HCT116 (cell line): ENCODE measurements around the gene PDILT. TPM values are rescaled to one million over a fixed set of nuclear protein-coding genes. Genes with fewer than 3 reads are reported as not detected.

Experiments
- ATAC-seq: fragments of 200-7000 bp; cut with Tn5 transposase; 2 replicates; pipeline ENCODE4 v1.9.1; 2020; ENCODE audit warnings: mild to moderate bottlenecking, moderate library complexity
- BruUV-seq: library from RNA; stranded (reverse); fragments of 400-500 nt; replicated peaks from 2 replicates; lab custom pipeline; 2021; lab: Mats Ljungman, UMichigan
- CTCF ChIA-PET: fragments of 300-600 bp; sonication (Branson Sonifier 250); formaldehyde crosslinking; loops from one replicate; lab custom pipeline; 2021; ENCODE audit warnings: antibody characterized with exemption; lab: Charles Lee
- POLR2A ChIA-PET: fragments of 300-600, 350-600 bp; sonication (Branson Sonifier 250); formaldehyde crosslinking; loops from one replicate; lab custom pipeline; 2021; ENCODE audit warnings: antibody characterized with exemption; lab: Charles Lee
- RAD21 ChIA-PET, 2 experiments: fragments of 300-600 bp; sonication (Branson Sonifier 250); formaldehyde crosslinking; loops; one replicate each; lab custom pipeline; 2023; ENCODE audit warnings: low total read pairs in 2 of 2; ENCODE audit not compliant: uncharacterized antibody in 2 of 2, unreplicated experiment in 2 of 2, low non-redundant PET in 1 of 2; lab: Charles Lee
- DNase-seq: peaks from one replicate; pipeline ENCODE4 v3.0.0-alpha.2; 2010; ENCODE audit warnings: low read depth, low spot score
- H2AFZ ChIP-seq: fragments of 200-600 bp; shearing (Covaris generic), sonication (generic); 2 replicates; pipeline ENCODE4 v1.6.1; 2017; ENCODE audit warnings: low read depth, mixed run types, mixed read lengths, antibody characterized with exemption, low read length; ENCODE audit not compliant: poor library complexity, severe bottlenecking
- H3K27ac ChIP-seq: 2 replicates; pipeline ENCODE4 v1.5.1; 2012; ENCODE audit warnings: low read depth, low read length
- H3K27me3 ChIP-seq: fragments of 200-600 bp; sonication (generic); 2 replicates; pipeline ENCODE4 v1.6.1; 2016; ENCODE audit warnings: mixed run types, low read length, mixed read lengths; ENCODE audit not compliant: insufficient read depth
- H3K36me3 ChIP-seq, 2 experiments: fragments of 200-500 bp in 1 of 2; fragments of 200-600 bp in 1 of 2; sonication (Bioruptor generic) in 1 of 2; sonication (generic) in 1 of 2; 2 replicates each; pipeline versions ENCODE4 v1.5.1 to v1.6.1; 2014 to 2016; ENCODE audit warnings: low read length in 2 of 2, inconsistent platforms in 1 of 2, mixed read lengths in 1 of 2, mixed run types in 1 of 2; ENCODE audit not compliant: insufficient read depth in 2 of 2, control insufficient read depth in 1 of 2
- H3K4me1 ChIP-seq, 2 experiments: fragments of 200-600 bp in 1 of 2; sonication (generic) in 1 of 2; 2 replicates each; pipeline versions ENCODE4 v1.5.1 to v1.6.1; 2012 to 2017; ENCODE audit warnings: low read length in 2 of 2, inconsistent platforms in 1 of 2, mild to moderate bottlenecking in 1 of 2, mixed read lengths in 1 of 2, mixed run types in 1 of 2, moderate library complexity in 1 of 2; ENCODE audit not compliant: insufficient read depth in 2 of 2, control insufficient read depth in 1 of 2
- H3K4me2 ChIP-seq: fragments of 200-600 bp; sonication (generic); 2 replicates; pipeline ENCODE4 v1.6.1; 2017; ENCODE audit warnings: mixed run types, low read length, mixed read lengths
- H3K4me3 ChIP-seq, 2 experiments: fragments of 200-600 bp in 1 of 2; sonication (generic) in 1 of 2; replicated peaks in 1 of 2; 2 replicates each; pipeline ENCODE4 v1.5.1; 2011 to 2016; ENCODE audit warnings: low read length in 2 of 2, control low read depth in 1 of 2, low read depth in 1 of 2, mild to moderate bottlenecking in 1 of 2, mixed read lengths in 1 of 2, mixed run types in 1 of 2
- H3K79me2 ChIP-seq: fragments of 200-600 bp; sonication (generic); 2 replicates; pipeline ENCODE4 v1.6.1; 2017; ENCODE audit warnings: mild to moderate bottlenecking, mixed run types, low read length, moderate library complexity, mixed read lengths; ENCODE audit not compliant: insufficient read depth
- H3K9ac ChIP-seq: fragments of 200-600 bp; sonication (generic); 2 replicates; pipeline ENCODE4 v1.6.1; 2016; ENCODE audit warnings: low read length, mixed read lengths
- H3K9me2 ChIP-seq: fragments of 200-600 bp; sonication (generic), shearing (Covaris generic); 2 replicates; pipeline ENCODE4 v1.6.1; 2017; ENCODE audit warnings: mixed run types, mild to moderate bottlenecking, moderate library complexity; ENCODE audit not compliant: insufficient read depth
- H3K9me3 ChIP-seq, 2 experiments: fragments of 200-500 bp in 1 of 2; fragments of 200-600 bp in 1 of 2; sonication (Bioruptor generic) in 1 of 2; sonication (generic) in 1 of 2; 2 replicates each; pipeline ENCODE4 v1.6.1; 2014 to 2017; ENCODE audit warnings: low read length in 2 of 2, mixed read lengths in 2 of 2, inconsistent platforms in 1 of 2, low read depth in 1 of 2, mild to moderate bottlenecking in 1 of 2, mixed run types in 1 of 2, moderate library complexity in 1 of 2; ENCODE audit not compliant: control insufficient read depth in 1 of 2, insufficient read depth in 1 of 2
- H4K20me1 ChIP-seq: fragments of 200-600 bp; sonication (generic), shearing (Covaris generic); 2 replicates; pipeline ENCODE4 v1.6.1; 2017; ENCODE audit warnings: mixed run types, mild to moderate bottlenecking, moderate library complexity; ENCODE audit not compliant: insufficient read depth
- EZH2 ChIP-seq: fragments of 200-600 bp; sonication (generic); IDR thresholded peaks from 2 replicates; pipeline ENCODE4 v1.6.1; 2017; ENCODE audit warnings: antibody characterized with exemption, mixed run types
- JUND ChIP-seq: IDR thresholded peaks from 2 replicates; pipeline ENCODE4 v1.6.1; 2012
- RAD21 ChIP-seq: IDR thresholded peaks from 2 replicates; pipeline ENCODE4 v1.6.1; 2012; ENCODE audit warnings: low read depth, mild to moderate bottlenecking
- SIN3A ChIP-seq: IDR thresholded peaks from 2 replicates; pipeline ENCODE4 v1.6.1; 2012; ENCODE audit warnings: low read depth
- SP1 ChIP-seq: IDR thresholded peaks from 2 replicates; pipeline ENCODE4 v1.6.1; 2012; ENCODE audit warnings: low read depth
- ZNF274 ChIP-seq: fragments of 200-500 bp; sonication (Bioruptor generic); IDR thresholded peaks from 2 replicates; pipeline ENCODE4 v1.6.1; 2014; ENCODE audit warnings: mild to moderate bottlenecking, low read depth, low read length, inconsistent platforms
- intact Hi-C: fragments of 100-400 bp; cut with micrococcal nuclease; formaldehyde crosslinking; loops from 2 replicates; pipeline ENCODE4 v1.10.0; 2022
- total RNA-seq: library from RNA; stranded (reverse); gene quantifications from one replicate; pipeline ENCODE4 v1.2.1, GENCODE V29; 2021; ENCODE audit not compliant: unreplicated experiment
- TF ChIP-seq, protein P1 (sequence below): IDR thresholded peaks from 2 replicates; pipeline ENCODE4 v1.6.1; 2011; ENCODE audit warnings: mild to moderate bottlenecking, low read length, moderate library complexity; ENCODE audit not compliant: insufficient replicate concordance; ENCODE audit errors: extremely low read depth
- TF ChIP-seq, protein P2 (sequence below), 3 experiments: fragments of 200-600 bp in 1 of 3; sonication (generic) in 1 of 3; IDR thresholded peaks in 2 of 3; conservative IDR thresholded peaks in 1 of 3; 2 replicates each; pipeline ENCODE4 v1.5.1; 2012 to 2017; ENCODE audit warnings: low read depth in 2 of 3, low read length in 2 of 3, antibody characterized with exemption in 1 of 3, borderline replicate concordance in 1 of 3, control low read depth in 1 of 3, mild to moderate bottlenecking in 1 of 3, mixed read lengths in 1 of 3, mixed run types in 1 of 3, moderate library complexity in 1 of 3; ENCODE audit not compliant: insufficient read depth in 1 of 3

PDILT gene
- total RNA-seq, 1 experiment from 2014 or later: not detected

DNA sequence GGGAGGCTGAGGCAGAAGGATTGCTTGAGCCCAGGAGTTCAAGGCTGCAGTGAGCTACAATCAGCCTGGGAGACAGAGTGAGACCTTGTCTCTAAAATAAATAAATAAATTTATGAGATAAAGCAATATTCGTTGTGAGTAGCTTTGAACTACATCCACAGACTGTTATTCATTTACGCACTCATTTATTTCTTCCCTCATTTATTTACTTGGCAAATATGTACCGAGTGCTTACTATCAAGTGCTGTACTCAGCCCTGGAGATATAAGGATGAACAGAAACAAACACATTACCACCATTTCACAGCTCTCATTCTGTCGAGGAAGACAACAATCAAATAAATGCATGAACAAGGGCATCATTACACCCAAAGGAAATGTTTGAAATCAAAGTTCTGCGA is 27.4 kb downstream of the PDILT start (continued):
- TF ChIP-seq EZH2 (no peak), JUND (no peak), SP1 (no peak)

DNA sequence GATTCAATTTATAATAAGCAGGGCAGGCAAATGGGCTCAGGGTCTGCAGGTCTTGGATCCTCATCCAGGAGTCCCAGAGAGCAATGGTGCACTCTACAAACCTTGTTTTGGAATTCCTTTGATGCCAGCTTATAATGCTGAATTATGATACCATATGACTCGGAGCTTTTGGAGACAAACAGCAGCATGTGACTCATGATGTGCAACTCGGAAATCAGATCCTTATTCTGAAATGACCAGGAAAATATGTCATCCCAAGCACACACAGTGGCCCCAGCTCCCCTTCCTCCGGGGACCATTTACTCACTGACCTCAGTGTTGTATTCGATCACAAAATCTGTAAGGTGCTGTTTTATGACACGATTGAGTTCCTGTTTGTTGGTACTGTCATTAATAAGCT is 31.8 kb downstream of the PDILT start:
- TF ChIP-seq, protein P1, sequence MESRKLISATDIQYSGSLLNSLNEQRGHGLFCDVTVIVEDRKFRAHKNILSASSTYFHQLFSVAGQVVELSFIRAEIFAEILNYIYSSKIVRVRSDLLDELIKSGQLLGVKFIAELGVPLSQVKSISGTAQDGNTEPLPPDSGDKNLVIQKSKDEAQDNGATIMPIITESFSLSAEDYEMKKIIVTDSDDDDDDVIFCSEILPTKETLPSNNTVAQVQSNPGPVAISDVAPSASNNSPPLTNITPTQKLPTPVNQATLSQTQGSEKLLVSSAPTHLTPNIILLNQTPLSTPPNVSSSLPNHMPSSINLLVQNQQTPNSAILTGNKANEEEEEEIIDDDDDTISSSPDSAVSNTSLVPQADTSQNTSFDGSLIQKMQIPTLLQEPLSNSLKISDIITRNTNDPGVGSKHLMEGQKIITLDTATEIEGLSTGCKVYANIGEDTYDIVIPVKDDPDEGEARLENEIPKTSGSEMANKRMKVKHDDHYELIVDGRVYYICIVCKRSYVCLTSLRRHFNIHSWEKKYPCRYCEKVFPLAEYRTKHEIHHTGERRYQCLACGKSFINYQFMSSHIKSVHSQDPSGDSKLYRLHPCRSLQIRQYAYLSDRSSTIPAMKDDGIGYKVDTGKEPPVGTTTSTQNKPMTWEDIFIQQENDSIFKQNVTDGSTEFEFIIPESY: no peak
- TF ChIP-seq, protein P2, sequence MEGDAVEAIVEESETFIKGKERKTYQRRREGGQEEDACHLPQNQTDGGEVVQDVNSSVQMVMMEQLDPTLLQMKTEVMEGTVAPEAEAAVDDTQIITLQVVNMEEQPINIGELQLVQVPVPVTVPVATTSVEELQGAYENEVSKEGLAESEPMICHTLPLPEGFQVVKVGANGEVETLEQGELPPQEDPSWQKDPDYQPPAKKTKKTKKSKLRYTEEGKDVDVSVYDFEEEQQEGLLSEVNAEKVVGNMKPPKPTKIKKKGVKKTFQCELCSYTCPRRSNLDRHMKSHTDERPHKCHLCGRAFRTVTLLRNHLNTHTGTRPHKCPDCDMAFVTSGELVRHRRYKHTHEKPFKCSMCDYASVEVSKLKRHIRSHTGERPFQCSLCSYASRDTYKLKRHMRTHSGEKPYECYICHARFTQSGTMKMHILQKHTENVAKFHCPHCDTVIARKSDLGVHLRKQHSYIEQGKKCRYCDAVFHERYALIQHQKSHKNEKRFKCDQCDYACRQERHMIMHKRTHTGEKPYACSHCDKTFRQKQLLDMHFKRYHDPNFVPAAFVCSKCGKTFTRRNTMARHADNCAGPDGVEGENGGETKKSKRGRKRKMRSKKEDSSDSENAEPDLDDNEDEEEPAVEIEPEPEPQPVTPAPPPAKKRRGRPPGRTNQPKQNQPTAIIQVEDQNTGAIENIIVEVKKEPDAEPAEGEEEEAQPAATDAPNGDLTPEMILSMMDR (IDR thresholded peaks at IDR 0.05 in 2 of 3, conservative IDR thresholded peaks at IDR 0.05 in 1 of 3; ENCODE audit: borderline replicate concordance in 1 of 3, insufficient read depth in 1 of 3, low read depth in 2 of 3, low read length in 2 of 3): no peak
- TF ChIP-seq SIN3A (no peak), RAD21 (no peak), ZNF274 (no peak), EZH2 (no peak)
- no peak overlapping the region for H3K27ac ChIP-seq
- BruUV-seq: no TSS peak
- H3K79me2 ChIP-seq: no peaks in the 10 kb centered on the region
- no peak overlapping the region for H3K4me2 ChIP-seq
- ChIA-PET CTCF (interaction anchor here (0.7 to 1.4 kb wide), 3 partner anchors 11 to 466 kb away, joined by 3 to 4 read pairs (median 3); no protein-coding TSS in a partner anchor), RAD21 (no interaction called here), POLR2A (no interaction called here)
- H3K4me3 ChIP-seq: no peak overlapping the region
- no peak overlapping the region for H3K9ac ChIP-seq
- H4K20me1 ChIP-seq: no peaks in the 10 kb centered on the region
- H3K9me2 ChIP-seq: no peaks in the 10 kb centered on the region
- H3K4me1 ChIP-seq: no peaks in the 10 kb centered on the region
- no peaks in the 10 kb centered on the region for H3K36me3 ChIP-seq
- no peak for DNase-seq
- ATAC-seq: no peak
- intact Hi-C loops: no loop called here
- no peak overlapping the region for H2AFZ ChIP-seq
- H3K27me3 ChIP-seq: peaks cover 47% of the 10 kb centered on the region
- no peaks in the 10 kb centered on the region for H3K9me3 ChIP-seq
